HG03095 (cell line): ENCODE measurements around the gene RMND5A.
"Not testable (repeated sequence)": the region's sequence is repeated elsewhere in the genome, so short reads cannot be mapped to it uniquely, and the experiment has no call there.

ENCODE experiments used
- ATAC-seq: cut with Tn5 transposase; IDR thresholded peaks from one replicate; pipeline ENCODE4 v1.9.1; 2021; ENCODE audit warnings: moderate library complexity; ENCODE audit not compliant: unreplicated experiment

The RMND5A gene

GRCh38 chr2:86714579-86715173 is 5.4 kb upstream of the RMND5A start:
- not testable (repeated sequence) for ATAC-seq

DNA sequence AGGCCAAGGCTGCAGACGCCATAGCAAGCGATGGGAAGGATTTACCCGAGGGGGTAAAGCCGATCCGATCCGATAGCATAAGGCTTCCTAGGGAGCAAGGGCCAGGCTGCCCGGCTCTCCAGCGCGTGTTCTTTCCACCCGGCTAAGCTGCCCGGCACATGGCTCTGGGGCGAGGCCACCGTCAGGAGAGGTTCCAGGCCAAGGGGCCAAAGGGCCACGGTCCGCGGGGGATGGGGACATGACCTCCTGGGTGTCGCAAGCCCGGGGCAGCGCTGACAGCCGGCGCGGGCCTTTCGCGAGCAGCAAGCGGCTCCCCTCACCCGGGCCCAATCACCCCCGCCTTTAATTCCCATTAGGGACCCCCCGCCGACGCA is 841 bp upstream of the RMND5A start:
- not testable (repeated sequence) for ATAC-seq

DNA sequence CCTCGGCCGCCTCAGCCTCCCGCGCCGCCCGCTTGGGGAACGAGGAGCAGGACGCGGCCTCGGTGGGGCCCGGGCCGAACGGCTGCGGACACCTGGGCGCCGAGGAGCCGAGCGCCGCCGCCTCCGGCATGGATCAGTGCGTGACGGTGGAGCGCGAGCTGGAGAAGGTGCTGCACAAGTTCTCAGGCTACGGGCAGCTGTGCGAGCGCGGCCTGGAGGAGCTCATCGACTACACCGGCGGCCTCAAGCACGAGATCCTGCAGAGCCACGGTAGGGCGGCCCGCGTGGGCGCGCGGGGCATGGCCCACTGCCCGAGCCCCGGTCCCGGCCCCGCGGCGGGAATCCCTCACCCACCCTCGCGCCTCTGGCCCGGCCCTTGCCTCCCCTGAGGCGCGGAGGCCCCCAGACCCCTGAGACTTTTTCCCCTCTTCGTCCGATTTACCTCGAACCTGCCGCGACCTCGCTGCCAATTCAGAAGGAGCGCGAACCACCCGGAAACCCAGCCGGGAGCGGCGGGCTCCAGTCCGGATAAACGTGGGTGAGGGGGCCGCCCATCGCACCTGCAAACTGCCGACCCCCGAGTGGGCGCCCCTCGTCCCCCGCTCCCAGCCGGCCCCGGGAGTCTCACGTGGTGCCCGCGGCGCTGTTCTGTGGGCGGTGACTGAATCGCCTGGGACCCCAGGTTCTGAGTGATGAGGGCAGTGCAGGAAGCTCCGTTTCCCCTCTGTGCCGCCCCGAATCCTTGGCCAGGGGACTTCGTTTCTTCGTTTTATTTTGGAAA is 639 bp downstream of the RMND5A start:
- peak; percentile 25 for ATAC-seq

- not testable (repeated sequence) for ATAC-seq
These were observed 5.6 kb downstream of the RMND5A start for GRCh38 chr2:86725706-86726105.

DNA sequence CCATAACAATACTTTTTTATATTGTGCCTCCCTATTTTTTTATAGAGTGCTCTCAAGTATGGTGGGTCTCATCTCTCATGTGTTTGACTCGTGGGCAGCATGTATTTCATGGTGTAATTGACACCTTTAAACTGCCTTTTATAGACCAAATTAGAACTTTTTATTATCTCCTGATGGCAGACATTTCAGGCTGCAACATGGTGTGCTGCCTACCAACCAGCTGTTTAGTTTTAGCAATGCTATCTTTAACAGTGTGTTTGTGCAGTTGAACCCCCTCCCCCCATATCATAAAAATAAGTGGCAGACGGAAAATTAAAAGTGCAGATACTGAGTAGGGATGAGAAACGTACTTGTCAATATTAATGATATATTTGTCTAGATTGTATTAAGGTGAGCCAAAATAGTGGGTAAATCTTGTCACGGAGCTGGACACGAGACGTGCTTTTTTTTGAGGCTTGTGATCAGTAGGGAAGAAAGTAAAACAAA is 12.0 kb downstream of the RMND5A start:
- ATAC-seq: not testable (repeated sequence)

DNA sequence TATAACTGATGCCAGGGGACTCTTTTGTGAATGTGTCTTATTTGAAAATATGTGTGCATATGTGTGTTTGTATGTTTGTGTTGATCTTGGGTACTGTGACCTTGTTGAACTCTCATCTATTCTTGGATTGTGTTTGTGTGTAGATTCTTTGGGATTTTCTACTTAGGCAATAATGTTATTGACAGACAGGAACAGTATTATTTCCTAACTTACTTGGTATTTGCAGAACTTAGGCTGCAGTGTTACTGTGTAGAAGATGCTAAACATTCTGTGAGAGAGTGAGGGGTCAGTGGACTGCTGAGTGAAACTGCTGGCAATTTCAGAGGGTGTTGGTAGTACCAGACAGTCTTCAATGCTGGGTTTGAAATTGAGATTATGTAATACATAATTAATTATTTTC is 12.7 kb downstream of the RMND5A start:
- ATAC-seq: not testable (repeated sequence)

- not testable (repeated sequence) for ATAC-seq
These were observed 13.4 kb downstream of the RMND5A start for GRCh38 chr2:86733528-86733927.

- not testable (repeated sequence) for ATAC-seq
These were observed 14.8 kb downstream of the RMND5A start for GRCh38 chr2:86734896-86735295.

DNA sequence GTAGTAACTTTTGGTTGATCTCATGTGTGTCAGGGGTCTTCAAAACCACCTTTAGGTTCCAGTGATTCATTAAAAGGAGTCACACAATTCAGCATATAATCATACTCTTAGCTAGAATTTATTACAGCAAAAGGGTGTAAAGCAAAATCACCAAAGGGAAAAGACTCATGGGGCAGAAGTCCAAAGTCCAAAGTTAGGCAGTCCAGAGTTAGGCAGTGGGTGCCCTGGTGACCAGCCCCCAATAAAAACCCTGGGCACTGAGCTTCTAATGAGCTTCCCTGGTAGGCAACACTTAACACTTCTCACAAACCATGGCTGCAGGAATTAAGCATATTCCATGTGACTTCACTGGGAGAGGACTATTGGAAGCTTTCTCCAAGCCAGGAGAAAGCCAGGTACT is 19.4 kb downstream of the RMND5A start:
- not testable (repeated sequence) for ATAC-seq

GRCh38 chr2:86739889-86740288 is 19.8 kb downstream of the RMND5A start:
- ATAC-seq: not testable (repeated sequence)

DNA sequence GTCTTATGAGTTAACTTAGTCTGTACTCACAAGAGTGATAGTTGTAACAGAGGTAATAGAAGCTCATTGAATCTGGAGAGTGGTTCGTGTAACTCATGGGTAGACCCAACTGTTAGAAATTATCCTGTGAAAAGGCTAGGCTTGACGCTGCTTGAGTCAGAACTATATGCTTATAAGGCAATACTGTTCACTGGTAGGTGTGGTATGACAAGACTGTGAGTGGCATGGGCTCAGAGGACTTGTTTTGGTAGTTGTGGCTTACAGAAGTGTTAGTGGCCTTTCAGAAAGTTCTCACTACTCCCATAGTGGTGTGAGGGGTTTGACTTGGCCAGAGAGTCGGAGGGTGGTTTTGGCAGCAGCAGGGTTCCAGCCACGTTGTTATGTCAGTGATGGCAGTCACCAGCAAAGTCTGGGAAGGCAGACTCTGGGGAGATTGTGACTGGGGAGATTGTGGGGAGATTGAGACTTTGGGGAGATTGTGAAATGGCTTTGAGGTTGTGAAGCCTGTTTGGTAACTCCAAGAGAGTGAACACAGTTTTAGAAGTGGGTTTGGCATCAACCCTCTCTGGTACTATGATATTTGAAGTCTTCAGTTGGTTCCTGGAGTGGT is 21.9 kb downstream of the RMND5A start:
- not testable (repeated sequence) for ATAC-seq

DNA sequence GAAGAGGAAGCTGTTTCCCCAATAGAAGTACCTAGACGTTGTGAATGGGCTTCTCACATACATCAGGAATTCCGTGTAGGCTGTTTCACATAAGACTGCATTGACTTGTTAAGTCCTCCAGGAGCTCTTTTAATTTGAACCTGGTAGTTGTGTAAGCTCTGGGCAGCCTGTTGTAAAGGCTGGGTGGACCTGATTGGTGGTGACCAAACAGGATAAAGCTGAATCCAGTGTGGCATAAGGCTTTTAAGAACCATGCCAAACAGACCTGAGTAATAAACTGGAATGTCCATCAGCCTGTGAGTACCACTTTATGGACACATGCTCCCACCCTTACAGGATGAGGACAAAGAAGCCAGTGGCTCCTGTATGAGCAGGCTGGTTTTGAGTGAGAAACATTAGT is 24.1 kb downstream of the RMND5A start:
- ATAC-seq: no peak

DNA sequence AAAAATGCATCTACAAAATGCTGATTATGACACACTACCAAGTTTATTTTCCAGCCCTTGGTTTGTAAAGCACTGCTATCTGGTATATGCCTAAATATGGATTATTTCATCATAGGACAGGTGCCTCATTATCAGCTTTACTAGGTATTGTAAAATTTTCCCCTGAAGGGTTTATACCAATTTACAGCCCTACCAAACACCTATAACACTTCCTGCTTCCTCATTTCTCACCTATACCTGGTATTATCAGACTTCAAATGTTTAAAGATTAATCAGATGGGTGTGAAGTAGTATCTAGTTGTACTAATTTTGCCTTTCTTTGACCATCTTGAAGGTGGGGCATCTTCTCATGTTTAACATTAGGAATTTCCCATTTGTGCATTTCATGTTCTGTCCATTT is 26.8 kb downstream of the RMND5A start:
- ATAC-seq: no peak

GRCh38 chr2:86747711-86748639 is 27.9 kb downstream of the RMND5A start:
- ATAC-seq: no peak

- ATAC-seq: no peak
These were observed 30.2 kb downstream of the RMND5A start for GRCh38 chr2:86750240-86750839.

DNA sequence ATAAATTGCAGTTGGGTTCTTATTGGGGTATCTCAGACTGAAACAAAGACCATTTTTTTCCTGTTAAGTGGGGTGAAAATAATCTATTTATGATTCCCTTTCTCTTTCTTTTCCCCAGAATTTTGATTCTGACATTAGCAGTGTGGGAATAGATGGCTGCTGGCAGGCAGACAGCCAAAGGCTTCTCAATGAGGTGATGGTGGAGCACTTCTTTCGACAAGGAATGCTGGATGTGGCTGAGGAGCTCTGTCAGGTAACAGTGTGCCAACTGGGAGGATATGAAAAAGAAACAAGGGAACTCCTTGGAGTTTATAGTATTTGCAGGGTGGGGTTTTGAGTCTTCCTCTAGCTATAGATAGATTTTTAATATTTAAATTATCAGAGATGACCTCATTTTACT is 31.7 kb downstream of the RMND5A start:
- no peak for ATAC-seq

DNA sequence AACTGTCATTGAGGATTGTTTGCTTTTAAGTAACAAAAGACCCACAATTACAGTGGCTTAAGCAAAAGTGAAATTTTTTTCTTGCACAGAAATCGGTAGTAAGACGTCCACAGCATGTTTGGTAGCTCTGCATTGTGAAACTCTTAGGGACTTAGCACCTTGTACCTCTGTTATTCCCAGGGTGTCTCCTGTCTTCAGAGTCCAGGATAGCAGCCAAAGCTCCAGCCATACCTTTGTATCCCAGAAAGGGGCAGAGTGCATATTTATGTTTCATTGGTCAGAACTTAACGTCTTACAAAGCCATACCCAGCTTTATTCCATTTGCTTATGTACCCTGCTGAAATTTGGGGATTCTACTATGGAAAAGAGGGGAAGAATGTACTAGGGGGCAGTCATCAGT is 32.8 kb downstream of the RMND5A start:
- ATAC-seq: no peak

GRCh38 chr2:86753606-86754005 is 33.5 kb downstream of the RMND5A start:
- ATAC-seq: no peak

GRCh38 chr2:86758405-86758804 is 38.3 kb downstream of the RMND5A start:
- no peak for ATAC-seq

- ATAC-seq: no peak
These were observed 40.3 kb downstream of the RMND5A start for GRCh38 chr2:86760371-86760770.
